UCSD-AML1 (cell line): ENCODE measurements around the gene MITF.

Source experiments
- DNase-seq: peaks from one replicate; lab custom pipeline; 2025; ENCODE audit not compliant: unreplicated experiment; lab: John Stamatoyannopoulos, UW

MITF gene

GRCh38 chr3:69868841-69869420 is 129.7 kb downstream of the MITF start:
- DNase-seq, result no peak

- no peak for DNase-seq
Measured at GRCh38 chr3:69869643-69870042, 130.4 kb downstream of the MITF start.

GRCh38 chr3:69871251-69871650 is 132.0 kb downstream of the MITF start:
- DNase-seq, result no peak

GRCh38 chr3:69871868-69872267 is 132.6 kb downstream of the MITF start:
- DNase-seq, result no peak

- no peak for DNase-seq
Measured at GRCh38 chr3:69872783-69873378, 133.6 kb downstream of the MITF start.

GRCh38 chr3:69876073-69876472 is 136.8 kb downstream of the MITF start:
- DNase-seq, result no peak

- DNase-seq, result no peak
Measured at GRCh38 chr3:69878254-69878653, 139.0 kb downstream of the MITF start.

- DNase-seq, result no peak
Measured at GRCh38 chr3:69879051-69879450, 139.8 kb downstream of the MITF start.

- no peak for DNase-seq
Measured at GRCh38 chr3:69880069-69880640, 140.9 kb downstream of the MITF start.

- DNase-seq, result no peak
Measured at GRCh38 chr3:69881051-69881450, 141.8 kb downstream of the MITF start.

GRCh38 chr3:69881756-69882428 is 142.6 kb downstream of the MITF start:
- no peak for DNase-seq

GRCh38 chr3:69882560-69882959 is 143.3 kb downstream of the MITF start:
- DNase-seq, result no peak

GRCh38 chr3:69888040-69888942 is 149.0 kb downstream of the MITF start:
- DNase-seq, result no peak

- DNase-seq, result no peak
Measured at GRCh38 chr3:69888943-69889315, 149.7 kb downstream of the MITF start.

GRCh38 chr3:69890084-69890483 is 150.8 kb downstream of the MITF start:
- no peak for DNase-seq

GRCh38 chr3:69890691-69891090 is 151.4 kb downstream of the MITF start:
- DNase-seq, result no peak

- no peak for DNase-seq
Measured at GRCh38 chr3:69892706-69893105, 153.4 kb downstream of the MITF start.

- no peak for DNase-seq
Measured at GRCh38 chr3:69893274-69893673, 154.0 kb downstream of the MITF start.

GRCh38 chr3:69896095-69896494 is 156.8 kb downstream of the MITF start:
- no peak for DNase-seq

GRCh38 chr3:69900331-69900730 is 161.1 kb downstream of the MITF start:
- DNase-seq, result no peak

- no peak for DNase-seq
Measured at GRCh38 chr3:69901802-69902201, 162.5 kb downstream of the MITF start.
